Common myeloid progenitor, CD34-positive (primary cell): ENCODE results near the gene P3H2.
A peak's percentile ranks its signal among the peaks of the same experiment; 100 is the strongest.

Source experiments
- CTCF ChIA-PET: fragments of 350-600 bp; sonication (Branson Sonifier 250); formaldehyde crosslinking; loops from one replicate; lab custom pipeline; 2021; ENCODE audit warnings: antibody characterized with exemption; lab: Charles Lee
- POLR2A ChIA-PET: fragments of 350-600 bp; sonication (Branson Sonifier 250); formaldehyde crosslinking; loops from one replicate; lab custom pipeline; 2021; ENCODE audit warnings: antibody characterized with exemption; lab: Charles Lee
- DNase-seq, 3 donors: peaks; one replicate each; pipeline versions ENCODE4 v3.0.0 to v3.0.0-alpha.2; 2013
- H3K27ac ChIP-seq, 2 experiments: 1 replicate in 1 of 2; 2 replicates in 1 of 2; pipeline ENCODE4 v1.7.0; 2013; ENCODE audit warnings: inconsistent platforms in 2 of 2, low read length in 2 of 2, mild to moderate bottlenecking in 2 of 2, low read depth in 1 of 2, moderate library complexity in 1 of 2; ENCODE audit not compliant: severe bottlenecking in 2 of 2, insufficient read depth in 1 of 2, poor library complexity in 1 of 2
- H3K27me3 ChIP-seq, 5 experiments: replicated peaks in 2 of 5; 1 replicate in 3 of 5; 2 replicates in 2 of 5; pipeline versions ENCODE4 v1.6.1 to v1.7.0; 2013; ENCODE audit warnings: low read length in 4 of 5, mild to moderate bottlenecking in 2 of 5, moderate library complexity in 2 of 5, inconsistent platforms in 1 of 5; ENCODE audit not compliant: insufficient read depth in 5 of 5, control insufficient read depth in 4 of 5
- H3K36me3 ChIP-seq, 4 experiments: 1 replicate in 2 of 4; 2 replicates in 2 of 4; pipeline versions ENCODE4 v1.6.1 to v1.7.0; 2013; ENCODE audit warnings: low read length in 3 of 4, control low read depth in 1 of 4, mild to moderate bottlenecking in 1 of 4; ENCODE audit not compliant: control insufficient read depth in 4 of 4, insufficient read depth in 4 of 4
- H3K4me1 ChIP-seq, 4 experiments: 1 replicate in 3 of 4; 2 replicates in 1 of 4; pipeline versions ENCODE4 v1.6.1 to v1.7.1; 2013; ENCODE audit warnings: low read length in 3 of 4, mild to moderate bottlenecking in 3 of 4, control low read depth in 1 of 4, inconsistent platforms in 1 of 4, moderate library complexity in 1 of 4; ENCODE audit not compliant: control insufficient read depth in 4 of 4, insufficient read depth in 4 of 4; ENCODE audit errors: control extremely low read depth in 1 of 4
- H3K4me3 ChIP-seq, 7 experiments: 1 replicate in 4 of 7; 2 replicates in 3 of 7; pipeline versions ENCODE4 v1.5.1 to v1.7.0; 2013; ENCODE audit warnings: mild to moderate bottlenecking in 7 of 7, low read length in 6 of 7, moderate library complexity in 6 of 7, inconsistent platforms in 2 of 7, low read depth in 2 of 7, control low read depth in 1 of 7; ENCODE audit not compliant: insufficient read depth in 4 of 7, control insufficient read depth in 1 of 7; ENCODE audit errors: extremely low read depth in 1 of 7
- H3K9me3 ChIP-seq, 5 experiments: 1 replicate in 4 of 5; 2 replicates in 1 of 5; pipeline versions ENCODE4 v1.6.1 to v1.7.1; 2013; ENCODE audit warnings: low read length in 4 of 5, mild to moderate bottlenecking in 2 of 5, inconsistent platforms in 1 of 5, low read depth in 1 of 5, moderate library complexity in 1 of 5; ENCODE audit not compliant: control insufficient read depth in 4 of 5, insufficient read depth in 2 of 5; ENCODE audit errors: control extremely low read depth in 1 of 5
- WGBS: methylation state at CpG from one replicate; pipeline ENCODE4 v1.1.5; 2013; ENCODE audit not compliant: insufficient coverage; 5-methylcytosine and 5-hydroxymethylcytosine counted together

P3H2 gene

GRCh38 chr3:189988322-189988721 is 132.4 kb downstream of the P3H2 start:
- H3K36me3 ChIP-seq, result no peaks in the 10 kb centered on the region
- peaks cover 0 to 7% (median 3%) of the 10 kb centered on the region in 4 experiments for H3K4me1 ChIP-seq
- no peak overlapping the region for H3K4me3 ChIP-seq
- H3K27ac ChIP-seq, result no peak overlapping the region
- no peak for DNase-seq
- POLR2A ChIA-PET, result interaction anchor here (0.7 kb wide), 1 partner anchor 1216 kb away, joined by 3 read pairs; no protein-coding TSS in a partner anchor
- WGBS, result no CpG with 5 or more reads among the region's 3 CpGs
- H3K27me3 ChIP-seq, result no peaks in the 10 kb centered on the region
- H3K9me3 ChIP-seq, result no peaks in the 10 kb centered on the region
- CTCF ChIA-PET, result interaction anchor here (1.1 kb wide), 1 partner anchor 451 kb away, joined by 3 read pairs; no protein-coding TSS in a partner anchor

GRCh38 chr3:189985948-189986347 is 134.7 kb downstream of the P3H2 start:
- no peak overlapping the region for H3K4me3 ChIP-seq
- H3K36me3 ChIP-seq, result no peaks in the 10 kb centered on the region
- ChIA-PET CTCF (interaction anchor here (1.5 to 2.4 kb wide), 3 partner anchors 9 to 24 kb away, joined by 3 to 12 read pairs (median 5); no protein-coding TSS in a partner anchor), POLR2A (no interaction called here)
- no peak for DNase-seq
- H3K9me3 ChIP-seq, result no peaks in the 10 kb centered on the region
- no CpG with 5 or more reads among the region's 6 CpGs for WGBS
- H3K27me3 ChIP-seq, result no peaks in the 10 kb centered on the region
- no peak overlapping the region for H3K27ac ChIP-seq
- H3K4me1 ChIP-seq, result peaks cover 0 to 28% (median 16%) of the 10 kb centered on the region in 4 experiments

- Histone ChIP-seq H3K9me3 (no peaks in the 10 kb centered on the region), H3K4me1 (peaks cover 0 to 29% (median 14%) of the 10 kb centered on the region in 4 experiments), H3K36me3 (no peaks in the 10 kb centered on the region), H3K27ac (no peak overlapping the region), H3K27me3 (no peaks in the 10 kb centered on the region), H3K4me3 (no peak overlapping the region)
- CTCF ChIA-PET, result interaction anchor here (1.2 to 2.4 kb wide), 2 partner anchors 17 to 22 kb away, joined by 3 to 12 read pairs; no protein-coding TSS in a partner anchor
- POLR2A ChIA-PET, result no interaction called here
- 90% methylated on average over 2 of the region's 3 CpGs for WGBS
- no peak for DNase-seq
Observed at GRCh38 chr3:189983612-189984011, 137.1 kb downstream of the P3H2 start.

GRCh38 chr3:189982321-189982945 is 138.3 kb downstream of the P3H2 start:
- no peak overlapping the region for H3K27ac ChIP-seq
- no peak overlapping the region for H3K4me3 ChIP-seq
- WGBS, result 14% methylated on average over 4 of the region's 5 CpGs
- no peaks in the 10 kb centered on the region for H3K27me3 ChIP-seq
- H3K9me3 ChIP-seq, result no peaks in the 10 kb centered on the region
- no peaks in the 10 kb centered on the region for H3K36me3 ChIP-seq
- POLR2A ChIA-PET, result interaction anchor here (0.6 to 0.7 kb wide), 3 partner anchors 63 to 732 kb away, joined by 3 to 10 read pairs (median 3); no protein-coding TSS in a partner anchor
- DNase-seq, result peak; percentile 26 to 66 (median 60)
- CTCF ChIA-PET, result interaction anchor here (0.8 to 1.3 kb wide), 2 partner anchors 16 to 220 kb away, joined by 3 read pairs; no protein-coding TSS in a partner anchor
- peaks cover 0 to 29% (median 14%) of the 10 kb centered on the region in 4 experiments for H3K4me1 ChIP-seq

GRCh38 chr3:189981668-189982067 is 139.0 kb downstream of the P3H2 start:
- no peak for DNase-seq
- Histone ChIP-seq H3K4me3 (no peak overlapping the region), H3K27me3 (no peaks in the 10 kb centered on the region), H3K9me3 (no peaks in the 10 kb centered on the region), H3K36me3 (no peaks in the 10 kb centered on the region), H3K4me1 (peaks cover 0 to 31% (median 19%) of the 10 kb centered on the region in 4 experiments), H3K27ac (no peak overlapping the region)
- ChIA-PET POLR2A (no interaction called here), CTCF (interaction anchor here (1.3 kb wide), 1 partner anchor 16 kb away, joined by 3 read pairs; no protein-coding TSS in a partner anchor)

GRCh38 chr3:189978753-189979152 is 141.9 kb downstream of the P3H2 start:
- Histone ChIP-seq H3K4me3 (no peak overlapping the region), H3K36me3 (no peaks in the 10 kb centered on the region), H3K4me1 (peaks cover 0 to 30% (median 19%) of the 10 kb centered on the region in 4 experiments), H3K9me3 (no peaks in the 10 kb centered on the region), H3K27ac (no peak overlapping the region), H3K27me3 (no peaks in the 10 kb centered on the region)
- WGBS, result 60% methylated on average over 3 of the region's 3 CpGs
- DNase-seq, result peak in 1 of 3 donors; percentile 11
- ChIA-PET POLR2A (no interaction called here), CTCF (interaction anchor here (0.9 to 2.3 kb wide), 3 partner anchors 17 to 142 kb away, joined by 3 to 7 read pairs (median 3); partner anchors contain the start of gene P3H2)

GRCh38 chr3:189977174-189977573 is 143.5 kb downstream of the P3H2 start:
- Histone ChIP-seq H3K9me3 (no peaks in the 10 kb centered on the region), H3K4me3 (no peak overlapping the region), H3K27ac (no peak overlapping the region), H3K4me1 (peaks cover 0 to 18% (median 11%) of the 10 kb centered on the region in 4 experiments), H3K36me3 (no peaks in the 10 kb centered on the region), H3K27me3 (no peaks in the 10 kb centered on the region)
- 83% methylated on average over 1 of the region's 5 CpGs for WGBS
- ChIA-PET POLR2A (interaction anchor here (0.6 kb wide), 1 partner anchor 696 kb away, joined by 3 read pairs; no protein-coding TSS in a partner anchor), CTCF (interaction anchor here (1.6 to 1.8 kb wide), 2 partner anchors 9 to 144 kb away, joined by 3 to 4 read pairs; partner anchors contain the start of gene P3H2)
- DNase-seq, result no peak
